Mesenchymal stem cell (in vitro differentiated cells and primary cell): ENCODE results near the gene MRE11.
"Not testable (repeated sequence)": the region's sequence is repeated elsewhere in the genome, so short reads cannot be mapped to it uniquely, and the experiment has no call there.

Experiments
- DNase-seq: peaks from one replicate; pipeline ENCODE4 v3.0.0-alpha.2; 2013
- H2AFZ ChIP-seq: one replicate; pipeline ENCODE4 v1.6.1; 2013; ENCODE audit warnings: low read depth, mild to moderate bottlenecking, control low read depth, inconsistent platforms, low read length, moderate library complexity
- H2AK5ac ChIP-seq: 2 replicates; pipeline ENCODE4 v1.6.1; 2013; ENCODE audit warnings: low read length, moderate library complexity, mild to moderate bottlenecking, inconsistent platforms; ENCODE audit not compliant: severe bottlenecking
- H2BK120ac ChIP-seq: one replicate; pipeline ENCODE4 v1.6.1; 2013; ENCODE audit warnings: low read depth, mild to moderate bottlenecking, inconsistent platforms, low read length, moderate library complexity
- H2BK12ac ChIP-seq, 2 experiments: one replicate each; pipeline ENCODE4 v1.6.1; 2013; ENCODE audit warnings: inconsistent platforms in 2 of 2, low read length in 2 of 2, mild to moderate bottlenecking in 2 of 2, moderate library complexity in 2 of 2, control low read depth in 1 of 2
- H2BK15ac ChIP-seq: one replicate; pipeline ENCODE4 v1.6.1; 2013; ENCODE audit warnings: mild to moderate bottlenecking, low read depth, inconsistent platforms; ENCODE audit not compliant: poor library complexity, severe bottlenecking
- H2BK5ac ChIP-seq: 2 replicates; pipeline ENCODE4 v1.6.1; 2013; ENCODE audit warnings: low read depth, mild to moderate bottlenecking, low read length, control low read depth, inconsistent platforms; ENCODE audit not compliant: poor library complexity, severe bottlenecking
- H3K14ac ChIP-seq, 2 experiments: one replicate each; pipeline ENCODE4 v1.6.1; 2013; ENCODE audit warnings: inconsistent platforms in 2 of 2, low read length in 2 of 2, control low read depth in 1 of 2, mild to moderate bottlenecking in 1 of 2, moderate library complexity in 1 of 2
- H3K18ac ChIP-seq, 2 experiments: one replicate each; pipeline ENCODE4 v1.6.1; 2013; ENCODE audit warnings: inconsistent platforms in 2 of 2, low read length in 2 of 2, control low read depth in 1 of 2, low read depth in 1 of 2, mild to moderate bottlenecking in 1 of 2
- H3K23ac ChIP-seq, 2 experiments: one replicate each; pipeline ENCODE4 v1.6.1; 2013; ENCODE audit warnings: inconsistent platforms in 2 of 2, low read length in 2 of 2, mild to moderate bottlenecking in 2 of 2, moderate library complexity in 2 of 2, control low read depth in 1 of 2
- H3K27ac ChIP-seq: 2 replicates; pipeline ENCODE4 v1.5.1; 2013; ENCODE audit warnings: mild to moderate bottlenecking, moderate library complexity, low read length, control low read depth, inconsistent platforms; ENCODE audit not compliant: poor library complexity, severe bottlenecking
- H3K27me3 ChIP-seq, 2 experiments: 2 replicates each; pipeline versions ENCODE4 v1.6.1 to v1.7.0; 2013; ENCODE audit warnings: low read length in 2 of 2, mild to moderate bottlenecking in 2 of 2, moderate library complexity in 2 of 2, control low read depth in 1 of 2, inconsistent platforms in 1 of 2; ENCODE audit not compliant: control insufficient read depth in 1 of 2, insufficient read depth in 1 of 2
- H3K36me3 ChIP-seq, 2 experiments: 2 replicates each; pipeline versions ENCODE4 v1.6.1 to v1.7.0; 2013; ENCODE audit warnings: low read length in 2 of 2, control low read depth in 1 of 2, inconsistent platforms in 1 of 2, low read depth in 1 of 2, mild to moderate bottlenecking in 1 of 2; ENCODE audit not compliant: insufficient read depth in 2 of 2, control insufficient read depth in 1 of 2
- H3K4ac ChIP-seq, 2 experiments: one replicate each; pipeline ENCODE4 v1.6.1; 2013; ENCODE audit warnings: inconsistent platforms in 2 of 2, low read length in 2 of 2, mild to moderate bottlenecking in 2 of 2, moderate library complexity in 2 of 2, control low read depth in 1 of 2, low read depth in 1 of 2
- H3K4me1 ChIP-seq: 2 replicates; pipeline ENCODE4 v1.6.1; 2013; ENCODE audit warnings: low read depth, low read length, control low read depth; ENCODE audit not compliant: control insufficient read depth, insufficient read depth
- H3K4me2 ChIP-seq: 2 replicates; pipeline ENCODE4 v1.6.1; 2013; ENCODE audit warnings: low read length, mild to moderate bottlenecking, inconsistent platforms; ENCODE audit not compliant: poor library complexity, severe bottlenecking
- H3K4me3 ChIP-seq, 2 experiments: 2 replicates each; pipeline versions ENCODE4 v1.5.1 to v1.7.0; 2013; ENCODE audit warnings: low read length in 2 of 2, mild to moderate bottlenecking in 2 of 2, control low read depth in 1 of 2, low read depth in 1 of 2; ENCODE audit not compliant: insufficient read depth in 1 of 2
- H3K79me1 ChIP-seq: replicated peaks from 2 replicates; pipeline ENCODE4 v1.6.1; 2013; ENCODE audit warnings: mild to moderate bottlenecking, control low read depth, low read length, inconsistent platforms; ENCODE audit not compliant: poor library complexity, severe bottlenecking
- H3K9ac ChIP-seq: 2 replicates; pipeline ENCODE4 v1.7.0; 2013; ENCODE audit warnings: mild to moderate bottlenecking, low read length, moderate library complexity
- H3K9me3 ChIP-seq: 2 replicates; pipeline ENCODE4 v1.7.0; 2013; ENCODE audit warnings: mild to moderate bottlenecking, low read length; ENCODE audit not compliant: control insufficient read depth
- H4K8ac ChIP-seq: one replicate; pipeline ENCODE4 v1.6.1; 2013; ENCODE audit warnings: inconsistent platforms, mild to moderate bottlenecking, low read length, moderate library complexity
- H4K91ac ChIP-seq: one replicate; pipeline ENCODE4 v1.6.1; 2013; ENCODE audit warnings: mild to moderate bottlenecking, low read length, inconsistent platforms
- WGBS: methylation state at CpG from one replicate; pipeline ENCODE4 v1.1.7; 2013; ENCODE audit warnings: mixed read lengths; 5-methylcytosine and 5-hydroxymethylcytosine counted together
- small RNA-seq: library from polyadenylated mRNA; stranded (forward); fragments of <200 nt; extraction: miRNeasy Mini kit (QIAGEN cat#:217004); gene quantifications from one replicate; pipeline ENCODE3, GENCODE V24; 2013; ENCODE audit warnings: low read depth

Gene MRE11

GRCh38 chr11:94370576-94370975 lies 123.1 kb downstream of the MRE11 start:
- DNase-seq, H2BK15ac ChIP-seq, H3K4ac ChIP-seq, H3K9ac ChIP-seq, H2AK5ac ChIP-seq, H2BK120ac ChIP-seq, H3K27ac ChIP-seq, H3K9me3 ChIP-seq, H3K4me2 ChIP-seq, H2BK12ac ChIP-seq, H3K23ac ChIP-seq, H4K91ac ChIP-seq, H2AFZ ChIP-seq, H4K8ac ChIP-seq, H3K27me3 ChIP-seq, H3K4me1 ChIP-seq, H3K79me1 ChIP-seq, H3K36me3 ChIP-seq, H3K14ac ChIP-seq, H2BK5ac ChIP-seq, H3K18ac ChIP-seq, H3K4me3 ChIP-seq: not testable (repeated sequence)
- WGBS = 73% methylated on average over 6 of the region's 6 CpGs

Small RNA genes lying within 50 kb of the gene (small RNA-seq; reads per million reads assigned to genes)
- gene MIR548L = 6.6 reads per million, percentile 67 among the genes with 10 or more reads in this experiment
